NOMO-1 (cell line): ENCODE results near the gene HS1BP3.

Experiments
- DNase-seq, 2 experiments: peaks; one replicate each; lab custom pipeline; 2025; ENCODE audit not compliant: unreplicated experiment in 2 of 2; lab: John Stamatoyannopoulos, UW

HS1BP3 gene, protein sequence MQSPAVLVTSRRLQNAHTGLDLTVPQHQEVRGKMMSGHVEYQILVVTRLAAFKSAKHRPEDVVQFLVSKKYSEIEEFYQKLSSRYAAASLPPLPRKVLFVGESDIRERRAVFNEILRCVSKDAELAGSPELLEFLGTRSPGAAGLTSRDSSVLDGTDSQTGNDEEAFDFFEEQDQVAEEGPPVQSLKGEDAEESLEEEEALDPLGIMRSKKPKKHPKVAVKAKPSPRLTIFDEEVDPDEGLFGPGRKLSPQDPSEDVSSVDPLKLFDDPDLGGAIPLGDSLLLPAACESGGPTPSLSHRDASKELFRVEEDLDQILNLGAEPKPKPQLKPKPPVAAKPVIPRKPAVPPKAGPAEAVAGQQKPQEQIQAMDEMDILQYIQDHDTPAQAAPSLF

DNA sequence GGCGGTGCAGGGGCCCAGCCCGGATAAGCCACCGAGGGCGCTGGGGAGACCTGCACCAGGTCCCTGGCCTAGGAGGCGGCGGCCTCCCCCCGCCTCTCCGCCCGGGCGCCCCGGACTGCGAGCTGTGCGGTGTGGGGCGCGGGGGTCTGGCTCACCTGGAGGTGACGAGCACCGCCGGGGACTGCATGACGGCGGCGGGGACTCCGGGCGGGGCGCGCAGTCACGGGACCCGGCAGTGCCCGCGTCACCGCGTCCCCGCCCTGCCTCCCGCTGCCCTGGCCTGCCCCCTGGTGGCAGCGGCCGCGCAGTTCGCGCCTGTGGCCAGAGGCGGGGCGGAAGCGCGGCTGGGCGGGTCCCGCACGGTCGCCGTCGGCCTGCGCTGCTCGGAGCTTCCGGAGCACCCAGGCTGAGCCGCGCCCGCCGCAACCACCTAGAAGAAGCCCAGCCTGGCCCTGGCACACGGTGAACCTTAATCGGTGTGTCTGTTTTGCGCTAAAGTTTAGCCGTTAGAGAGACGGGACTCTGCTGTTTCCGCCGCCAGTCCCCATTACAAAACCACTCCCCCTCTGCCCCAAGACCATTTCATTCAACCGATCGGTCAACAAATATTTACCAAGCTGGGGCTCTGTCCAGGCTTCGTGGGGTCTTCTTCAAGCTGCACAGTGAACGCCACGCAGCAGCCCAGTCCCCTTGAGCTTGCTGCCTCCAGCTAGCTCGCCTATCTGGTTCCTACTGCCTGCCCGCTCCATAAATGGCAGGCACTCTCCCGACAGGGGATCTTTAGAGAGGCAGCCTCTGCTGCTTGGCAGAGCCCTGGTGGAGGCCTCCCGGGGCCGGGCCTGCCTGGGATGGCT, at the start of gene HS1BP3:
Gene HS1BP3 (minus strand): TSS at position 222 of the 854 bp plus-strand sequence. CDS start 35 bp downstream, at position 187.
- peak; percentile 70 to 84 for DNase-seq

DNA sequence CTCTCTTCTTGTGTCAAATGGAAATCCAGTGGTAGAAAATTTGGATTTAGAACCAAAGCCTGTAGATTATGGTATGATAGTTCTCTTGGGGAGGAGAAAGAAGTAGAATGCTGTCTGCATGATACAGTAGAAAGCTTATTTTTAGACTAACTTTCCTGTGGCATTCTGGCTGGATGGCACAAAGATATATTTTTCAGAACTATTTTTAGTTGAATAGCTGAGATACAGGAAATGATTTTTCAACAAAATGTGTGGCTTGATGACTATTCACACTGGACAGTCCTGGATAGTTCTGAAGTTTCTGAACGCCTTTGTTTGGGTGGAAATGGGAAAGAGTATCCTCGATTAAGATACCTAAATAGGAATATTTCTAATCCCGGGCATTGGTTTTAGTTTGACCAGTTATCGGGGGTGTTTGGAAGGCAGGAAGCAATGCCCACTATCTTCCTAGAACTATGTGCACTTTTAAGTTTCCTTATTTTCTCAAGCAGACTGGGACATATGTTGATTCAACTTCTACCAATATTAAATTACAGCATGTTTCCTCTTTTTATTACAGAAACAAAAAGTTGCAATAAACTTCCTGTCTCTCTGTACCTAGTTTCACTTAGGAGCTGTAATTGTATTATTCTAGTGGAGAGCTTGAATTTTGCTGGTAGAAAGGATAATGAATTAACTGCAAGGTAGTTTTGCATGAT, 48.2 kb upstream of the HS1BP3 start:
- DNase-seq, result peak; percentile 21 to 71

GRCh38 chr2:20697322-20697934, 46.5 kb upstream of the HS1BP3 start:
- no peak for DNase-seq

DNA sequence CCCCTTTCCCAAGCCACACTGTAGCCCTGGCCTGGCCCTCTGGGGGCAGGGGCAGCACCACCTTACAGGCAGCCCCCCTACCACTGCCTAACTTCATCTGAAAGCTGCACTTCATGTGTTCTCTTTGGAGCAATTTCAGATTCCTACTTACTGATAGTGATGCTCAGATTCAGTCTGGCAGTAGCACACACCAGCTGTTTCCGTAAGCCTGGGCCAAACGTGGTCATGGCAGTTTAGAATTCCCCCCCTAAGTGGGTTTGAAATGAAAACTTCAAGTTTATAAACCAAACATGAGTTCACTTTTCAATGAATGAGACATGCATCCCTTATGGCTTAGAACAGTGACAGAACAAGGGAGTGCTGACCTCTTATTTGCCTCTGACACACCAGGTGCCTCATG, 45.5 kb upstream of the HS1BP3 start:
- no peak for DNase-seq

DNA sequence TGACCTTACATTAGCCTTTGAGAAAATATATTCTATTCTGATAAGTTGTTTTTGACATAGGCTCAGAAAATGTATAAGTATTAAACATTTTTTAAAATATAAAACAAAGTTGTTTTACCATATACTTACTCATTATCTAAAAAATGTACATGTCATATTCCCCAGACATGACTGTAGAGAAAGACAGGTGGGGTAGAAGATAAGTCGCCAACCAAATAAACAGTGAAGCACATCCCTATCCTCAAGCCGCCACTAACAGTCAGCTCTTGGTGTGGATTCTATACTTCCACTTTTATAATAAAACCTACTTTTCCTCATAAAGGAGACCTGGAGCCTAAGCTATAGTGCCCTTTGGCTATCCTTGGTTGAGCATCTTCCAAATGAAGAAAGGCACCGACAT, 42.4 kb upstream of the HS1BP3 start:
- no peak for DNase-seq

DNA sequence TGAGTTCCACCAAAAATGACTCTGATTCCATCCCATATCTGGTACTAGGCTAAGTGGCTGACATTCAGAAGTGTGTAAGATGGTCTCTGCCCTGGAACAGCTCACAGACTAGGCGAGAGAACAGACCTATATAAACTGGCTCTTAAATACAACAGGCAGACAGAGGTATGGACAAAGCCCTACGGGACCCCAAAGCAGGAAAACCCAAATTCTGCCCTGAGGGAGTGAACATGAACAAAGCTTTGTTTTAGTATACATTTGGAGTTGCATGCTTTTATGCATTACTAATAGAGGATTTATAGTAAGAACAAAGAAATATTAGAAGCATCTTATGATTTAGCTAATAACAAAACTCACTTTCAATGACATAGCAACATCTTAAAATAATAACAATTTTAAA, 41.2 kb upstream of the HS1BP3 start:
- DNase-seq, result no peak

DNA sequence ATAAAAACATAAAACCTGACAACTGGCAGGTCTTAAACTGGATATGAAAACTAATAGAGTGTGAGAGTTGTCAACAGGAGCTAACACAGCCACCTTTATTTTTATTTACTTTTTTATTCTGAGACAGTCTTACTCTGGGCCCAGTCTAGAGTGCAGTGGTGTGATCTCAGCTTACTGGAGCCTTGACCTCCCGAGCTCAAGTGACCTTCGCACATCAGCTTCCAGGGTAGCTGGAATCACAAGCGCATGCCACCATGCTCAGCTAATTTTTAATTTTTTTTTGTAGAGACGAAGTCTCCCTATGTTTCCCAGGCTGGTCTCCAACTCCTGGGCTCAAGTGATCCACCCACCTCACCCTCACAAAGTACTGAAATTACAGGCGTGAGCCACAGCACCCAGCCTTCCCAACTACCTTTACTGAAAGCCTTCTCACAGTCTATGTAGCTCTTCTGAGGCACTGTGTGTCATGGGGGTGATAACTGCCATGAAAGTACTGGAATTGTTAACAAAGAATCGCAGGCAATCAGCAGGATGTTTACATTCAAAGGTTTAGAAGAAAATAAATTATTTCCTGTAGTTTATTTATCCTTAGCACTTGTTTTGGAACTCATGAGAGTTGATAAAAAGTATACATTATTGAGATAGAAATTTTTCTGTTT, 40.3 kb upstream of the HS1BP3 start:
- no peak for DNase-seq

- no peak for DNase-seq
These were observed 38.7 kb upstream of the HS1BP3 start for GRCh38 chr2:20689428-20690264.

DNA sequence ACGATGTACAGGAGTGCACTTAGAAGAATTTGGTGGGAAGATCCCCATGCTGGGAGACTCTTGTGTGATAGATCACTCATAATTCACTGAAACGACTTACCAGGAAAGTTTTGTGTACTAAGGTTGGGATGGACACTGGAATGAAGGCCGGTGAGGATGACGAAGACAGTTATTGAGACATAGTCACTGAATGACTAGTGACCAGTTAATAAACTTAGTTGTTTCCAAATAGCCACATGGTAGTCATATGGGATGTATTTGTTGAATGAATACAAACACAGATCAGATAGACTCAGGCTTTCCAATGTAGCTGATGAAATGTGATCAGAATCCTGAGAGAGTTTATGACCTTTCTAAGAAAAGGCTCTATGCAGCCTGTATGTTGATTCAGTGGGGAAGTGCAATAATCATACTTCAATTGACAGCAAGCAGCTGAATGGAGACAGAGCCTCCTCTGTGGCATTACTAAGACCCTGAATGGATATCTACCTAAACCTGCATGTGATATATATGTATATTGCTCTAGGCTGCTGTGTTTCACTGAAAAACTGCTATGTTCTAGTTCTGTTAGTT, 36.4 kb upstream of the HS1BP3 start:
- no peak for DNase-seq

DNA sequence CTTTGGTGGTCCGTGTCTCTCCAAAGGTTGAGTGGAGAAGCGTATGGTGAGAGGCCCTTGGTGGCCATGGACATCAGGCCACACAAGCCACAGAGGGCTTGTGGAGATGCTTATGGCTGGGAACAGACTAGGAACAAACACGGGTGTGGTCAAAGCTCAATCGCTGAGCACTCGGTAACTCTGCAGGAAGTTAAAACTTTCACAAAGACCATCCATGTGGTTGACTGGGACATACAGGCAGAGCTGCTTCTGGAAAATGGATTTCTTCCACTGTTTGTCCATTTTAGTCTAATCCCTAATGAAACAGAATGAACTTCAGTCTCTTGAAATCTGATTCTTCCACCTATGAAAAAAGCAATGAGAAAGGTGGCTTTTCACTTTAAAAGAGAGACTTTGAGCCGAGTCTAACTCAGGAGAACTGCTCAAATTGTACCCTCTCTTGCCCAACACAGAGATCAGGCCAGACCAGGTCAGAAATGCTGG, 33.7 kb upstream of the HS1BP3 start:
- no peak for DNase-seq

- no peak for DNase-seq
These were observed 31.4 kb upstream of the HS1BP3 start for GRCh38 chr2:20682167-20682920.

DNA sequence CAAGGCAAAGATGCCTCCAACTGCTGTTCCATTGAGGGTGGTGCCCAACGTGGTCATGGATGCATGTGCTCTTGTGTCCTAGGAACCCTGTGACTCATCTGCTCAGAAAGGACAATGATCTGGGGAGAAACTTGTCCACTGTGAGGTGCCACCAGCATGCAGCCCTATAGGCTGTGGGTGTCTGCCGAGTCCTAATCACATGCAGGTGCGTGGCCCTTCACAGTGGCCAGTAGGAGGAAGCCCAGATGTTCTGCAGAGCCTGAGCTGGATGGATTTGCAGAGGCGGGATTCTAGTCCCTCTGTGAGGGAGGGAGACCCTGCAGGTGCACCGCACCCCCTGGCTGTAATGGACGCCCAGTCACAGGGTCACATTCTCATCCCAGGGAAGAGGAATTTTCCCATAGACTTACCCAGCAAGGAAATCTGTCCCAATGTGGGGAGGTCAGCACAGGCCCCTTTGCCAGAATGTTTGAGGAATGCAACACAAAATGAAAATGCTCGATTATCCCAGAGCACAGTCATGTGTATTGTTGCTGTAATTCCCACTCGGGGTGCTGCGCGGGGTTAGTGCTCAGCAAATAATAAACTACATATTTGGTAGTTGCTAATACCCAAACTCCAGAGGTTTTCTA, 30.0 kb upstream of the HS1BP3 start:
- no peak for DNase-seq

DNA sequence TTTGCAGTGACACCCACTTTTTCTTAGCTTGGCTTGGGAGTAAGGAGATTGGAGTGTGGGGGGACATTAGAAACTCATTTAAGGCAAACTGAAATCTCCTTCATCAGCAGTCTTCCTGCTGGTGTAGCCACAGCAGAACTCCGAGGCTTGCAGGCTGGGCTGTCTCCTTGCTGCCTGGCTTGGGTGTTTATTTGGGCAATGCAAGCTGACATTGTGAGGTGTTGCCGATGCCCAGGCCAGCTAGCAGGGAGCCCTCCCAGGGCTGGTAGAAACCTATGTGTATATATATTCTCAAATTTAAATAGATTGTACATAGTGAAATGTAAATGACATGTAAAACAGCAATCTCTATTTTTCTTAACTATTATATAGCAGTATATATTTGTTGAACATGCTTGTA, 27.9 kb upstream of the HS1BP3 start:
- no peak for DNase-seq

DNA sequence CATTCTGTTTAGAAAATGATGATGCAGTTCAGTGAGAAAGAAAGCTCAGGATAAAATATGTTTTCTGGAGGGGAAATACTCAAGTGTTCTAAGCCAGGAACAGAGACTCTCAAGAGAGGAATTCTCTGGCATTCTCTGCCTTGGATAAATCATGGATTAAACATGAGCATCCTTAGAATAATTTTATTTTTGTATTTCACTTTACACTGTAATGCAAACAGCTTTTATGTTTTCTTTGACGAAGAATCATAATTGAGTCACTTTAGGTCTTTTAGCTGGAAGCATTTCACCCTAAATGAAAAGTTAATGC, 27.1 kb upstream of the HS1BP3 start:
- DNase-seq, result no peak

GRCh38 chr2:20677301-20678085, 26.6 kb upstream of the HS1BP3 start:
- DNase-seq, result no peak

DNA sequence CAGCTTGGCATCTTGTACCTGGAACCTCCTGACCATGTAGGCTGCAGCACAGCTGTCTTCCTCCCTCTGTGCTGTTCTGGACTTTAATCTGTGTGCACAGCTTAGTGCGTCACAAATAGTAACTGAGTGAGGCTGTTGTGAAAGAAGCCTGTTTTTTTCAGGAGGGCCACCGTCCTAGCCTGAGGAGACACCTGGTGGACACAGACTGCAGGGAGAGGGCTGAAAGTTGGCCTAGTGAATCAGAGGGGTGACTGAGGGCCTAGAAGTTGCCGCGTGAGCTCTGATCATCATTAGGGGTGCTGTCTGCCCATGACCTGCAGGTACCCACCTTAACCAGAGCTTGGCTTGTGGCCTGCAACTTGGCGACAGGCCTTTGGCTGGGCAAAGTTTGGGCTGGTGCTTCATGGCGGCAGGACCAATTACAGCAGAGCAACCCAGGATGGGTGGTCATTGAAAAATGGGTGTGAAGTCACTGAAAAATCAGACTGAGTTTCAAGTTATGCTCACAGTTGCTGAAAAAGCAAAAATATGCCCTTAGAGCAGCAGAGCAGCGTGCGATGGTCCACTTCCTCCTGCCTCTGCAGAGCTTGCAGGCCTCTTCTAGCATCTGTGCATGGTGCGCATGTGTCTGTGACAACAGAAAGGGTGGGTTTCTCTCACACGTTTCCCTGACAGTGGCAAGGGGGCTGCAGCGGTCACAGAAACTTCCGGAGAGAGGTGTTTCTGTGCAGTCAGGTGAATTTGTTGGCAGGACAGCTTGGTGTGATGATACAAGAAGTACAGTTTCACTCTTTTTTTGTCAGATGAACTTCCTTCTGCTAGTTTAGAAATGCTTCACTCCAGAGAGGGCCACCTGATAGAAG, 25.7 kb upstream of the HS1BP3 start:
- no peak for DNase-seq
